Spleen (tissue), 11 donors: ENCODE results near the gene RNF115. TPM values are rescaled to one million over a fixed set of nuclear protein-coding genes. Genes with fewer than 3 reads are reported as not detected.
A peak's percentile ranks its signal among the peaks of the same experiment; 100 is the strongest.

Experiments
- DNase-seq: peaks from one replicate; pipeline ENCODE4 v3.0.0-alpha.2; 2020
- H3K27ac ChIP-seq, 8 donors: fragments of 200-600 bp; sonication (generic) in 7 of 8; 1 replicate in 4 of 8; 2 replicates in 4 of 8; pipeline versions ENCODE4 v1.5.0 to v1.8.0; 2016 to 2021; ENCODE audit warnings: inconsistent platforms in 4 of 8, mild to moderate bottlenecking in 4 of 8, moderate library complexity in 1 of 8
- H3K27me3 ChIP-seq, 7 donors: fragments of 200-600 bp; sonication (generic) in 6 of 7; replicated peaks in 1 of 7; 1 replicate in 4 of 7; 2 replicates in 3 of 7; pipeline versions ENCODE4 v1.5.0 to v1.8.0; 2016 to 2021; ENCODE audit warnings: inconsistent platforms in 3 of 7, mild to moderate bottlenecking in 1 of 7
- H3K36me3 ChIP-seq, 6 donors: fragments of 200-600 bp; sonication (generic) in 5 of 6; 1 replicate in 4 of 6; 2 replicates in 2 of 6; pipeline versions ENCODE4 v1.5.0 to v1.8.0; 2016 to 2021; ENCODE audit warnings: inconsistent platforms in 2 of 6
- H3K4me1 ChIP-seq, 6 donors: fragments of 200-600 bp; sonication (generic) in 5 of 6; 1 replicate in 3 of 6; 2 replicates in 3 of 6; pipeline versions ENCODE4 v1.5.0 to v1.8.0; 2016 to 2021; ENCODE audit warnings: inconsistent platforms in 3 of 6
- H3K4me3 ChIP-seq, 8 donors: fragments of 200-600 bp; sonication (generic) in 7 of 8; 1 replicate in 4 of 8; 2 replicates in 4 of 8; pipeline versions ENCODE4 v1.5.0 to v1.8.0; 2016 to 2021; ENCODE audit warnings: inconsistent platforms in 4 of 8, mild to moderate bottlenecking in 4 of 8, moderate library complexity in 2 of 8
- H3K9me3 ChIP-seq, 8 donors: fragments of 200-600 bp; sonication (generic) in 7 of 8; 1 replicate in 4 of 8; 2 replicates in 4 of 8; pipeline versions ENCODE4 v1.5.0 to v1.8.0; 2016 to 2021; ENCODE audit warnings: inconsistent platforms in 4 of 8
- POLR2A ChIP-seq, 3 donors: fragments of 450-650 bp; IDR thresholded peaks; one replicate each; pipeline ENCODE4 v1.5.1; 2017; ENCODE audit warnings: antibody characterized with exemption in 3 of 3, mild to moderate bottlenecking in 1 of 3
- POLR2AphosphoS5 ChIP-seq, 3 donors: sonication (generic); formaldehyde crosslinking; IDR thresholded peaks; one replicate each; pipeline ENCODE4 v1.5.1; 2017; ENCODE audit warnings: antibody characterized with exemption in 3 of 3
- WGBS, 5 donors: extraction: QIAGEN DNeasy Blood & Tissue Kit in 3 of 5; methylation state at CpG; one replicate each; pipeline versions ENCODE4 v1.1.5 to v1.1.7; 2013 to 2018; 5-methylcytosine and 5-hydroxymethylcytosine counted together
- intact Hi-C: fragments of 100-400 bp; cut with DNase I; formaldehyde crosslinking; loops from one replicate; pipeline ENCODE4 v1.15.0; 2023; ENCODE audit warnings: low total_unique reads
- polyA plus RNA-seq, 3 donors: library from polyadenylated mRNA; stranded (reverse); fragments of 200-250 nt; gene quantifications; one replicate each; pipeline ENCODE4 v1.2.1, GENCODE V29; 2013
- total RNA-seq, 7 donors: library from RNA; depleted of rRNA in 3 of 7; stranded (reverse); fragments of >200 nt in 3 of 7; fragmentation: NEBNext Ultra II Directional in 4 of 7; extraction: Animal tissue kit (Norgen Biotek cat#: 25700) in 4 of 7; gene quantifications; one replicate each; pipeline versions ENCODE4 v1.1.0 to v1.2.1, GENCODE V29; 2016 to 2021
- TF ChIP-seq, protein P1 (sequence below), 11 experiments: fragments of 200-600 bp in 7 of 11; fragments of 450-650 bp in 4 of 11; sonication (generic) in 4 of 11; IDR thresholded peaks in 8 of 11; conservative IDR thresholded peaks in 3 of 11; 1 replicate in 7 of 11; 2 replicates in 4 of 11; pipeline versions ENCODE4 v1.4.0 to v1.8.0; 2016 to 2021; ENCODE audit warnings: antibody characterized with exemption in 11 of 11, inconsistent platforms in 4 of 11, mild to moderate bottlenecking in 1 of 11
- donor health status: healthy with polysubstance abuse.
- donor health status: DM: no; HTN: no; CAD: no; lungs with moderate emphysema.
- donor health status: DM: no; HTN: no; CAD: no.
- donor health status: Bipolar disorder and iron deficiency.
- donor health status: healthy.
- donor health status: DM: no; HTN: no; CAD: no.
- donor health status: DM: yes; HTN: yes; CAD: no.

Gene RNF115
- total and polyA plus RNA-seq, 10 donors = 4.8 to 27.2 (median 15.0) TPM

GRCh38 chr1:145751491-145752037 is 72.3 kb downstream of the RNF115 start:
- Histone ChIP-seq H3K4me1 (no peaks in the 10 kb centered on the region), H3K27ac (no peak overlapping the region), H3K36me3 (peaks cover 0 to 98% (median 51%) of the 10 kb centered on the region in 6 donors), H3K27me3 (no peaks in the 10 kb centered on the region), H3K4me3 (no peak overlapping the region), H3K9me3 (no peaks in the 10 kb centered on the region)
- TF ChIP-seq POLR2AphosphoS5 (IDR thresholded peaks at IDR 0.05) (no peak), POLR2A (IDR thresholded peaks at IDR 0.05) (no peak)
- TF ChIP-seq, protein P1, sequence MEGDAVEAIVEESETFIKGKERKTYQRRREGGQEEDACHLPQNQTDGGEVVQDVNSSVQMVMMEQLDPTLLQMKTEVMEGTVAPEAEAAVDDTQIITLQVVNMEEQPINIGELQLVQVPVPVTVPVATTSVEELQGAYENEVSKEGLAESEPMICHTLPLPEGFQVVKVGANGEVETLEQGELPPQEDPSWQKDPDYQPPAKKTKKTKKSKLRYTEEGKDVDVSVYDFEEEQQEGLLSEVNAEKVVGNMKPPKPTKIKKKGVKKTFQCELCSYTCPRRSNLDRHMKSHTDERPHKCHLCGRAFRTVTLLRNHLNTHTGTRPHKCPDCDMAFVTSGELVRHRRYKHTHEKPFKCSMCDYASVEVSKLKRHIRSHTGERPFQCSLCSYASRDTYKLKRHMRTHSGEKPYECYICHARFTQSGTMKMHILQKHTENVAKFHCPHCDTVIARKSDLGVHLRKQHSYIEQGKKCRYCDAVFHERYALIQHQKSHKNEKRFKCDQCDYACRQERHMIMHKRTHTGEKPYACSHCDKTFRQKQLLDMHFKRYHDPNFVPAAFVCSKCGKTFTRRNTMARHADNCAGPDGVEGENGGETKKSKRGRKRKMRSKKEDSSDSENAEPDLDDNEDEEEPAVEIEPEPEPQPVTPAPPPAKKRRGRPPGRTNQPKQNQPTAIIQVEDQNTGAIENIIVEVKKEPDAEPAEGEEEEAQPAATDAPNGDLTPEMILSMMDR (IDR thresholded peaks at IDR 0.05 in 8 of 11, conservative IDR thresholded peaks at IDR 0.05 in 3 of 11) = no peak
- 85 to 92% (median 89%) methylated on average over 5 of the region's 5 CpGs for WGBS, 5 donors
- intact Hi-C loops = no loop called here
- DNase-seq = no peak

GRCh38 chr1:145750426-145750825 is 73.5 kb downstream of the RNF115 start:
- H3K9me3 ChIP-seq = no peaks in the 10 kb centered on the region
- H3K36me3 ChIP-seq = peaks cover 0 to 98% (median 63%) of the 10 kb centered on the region in 6 donors
- WGBS, 5 donors = 54 to 84% (median 74%) methylated on average over 5 of the region's 5 CpGs
- DNase-seq = no peak
- no peak overlapping the region for H3K4me3 ChIP-seq
- no peak overlapping the region for H3K27ac ChIP-seq
- TF ChIP-seq, protein P1 (IDR thresholded peaks at IDR 0.05 in 8 of 11, conservative IDR thresholded peaks at IDR 0.05 in 3 of 11) = no peak
- no peak for TF ChIP-seq POLR2AphosphoS5 (IDR thresholded peaks at IDR 0.05)
- no peak for TF ChIP-seq POLR2A (IDR thresholded peaks at IDR 0.05)
- H3K4me1 ChIP-seq = no peaks in the 10 kb centered on the region
- no peaks in the 10 kb centered on the region for H3K27me3 ChIP-seq
- intact Hi-C loops = no loop called here

DNA sequence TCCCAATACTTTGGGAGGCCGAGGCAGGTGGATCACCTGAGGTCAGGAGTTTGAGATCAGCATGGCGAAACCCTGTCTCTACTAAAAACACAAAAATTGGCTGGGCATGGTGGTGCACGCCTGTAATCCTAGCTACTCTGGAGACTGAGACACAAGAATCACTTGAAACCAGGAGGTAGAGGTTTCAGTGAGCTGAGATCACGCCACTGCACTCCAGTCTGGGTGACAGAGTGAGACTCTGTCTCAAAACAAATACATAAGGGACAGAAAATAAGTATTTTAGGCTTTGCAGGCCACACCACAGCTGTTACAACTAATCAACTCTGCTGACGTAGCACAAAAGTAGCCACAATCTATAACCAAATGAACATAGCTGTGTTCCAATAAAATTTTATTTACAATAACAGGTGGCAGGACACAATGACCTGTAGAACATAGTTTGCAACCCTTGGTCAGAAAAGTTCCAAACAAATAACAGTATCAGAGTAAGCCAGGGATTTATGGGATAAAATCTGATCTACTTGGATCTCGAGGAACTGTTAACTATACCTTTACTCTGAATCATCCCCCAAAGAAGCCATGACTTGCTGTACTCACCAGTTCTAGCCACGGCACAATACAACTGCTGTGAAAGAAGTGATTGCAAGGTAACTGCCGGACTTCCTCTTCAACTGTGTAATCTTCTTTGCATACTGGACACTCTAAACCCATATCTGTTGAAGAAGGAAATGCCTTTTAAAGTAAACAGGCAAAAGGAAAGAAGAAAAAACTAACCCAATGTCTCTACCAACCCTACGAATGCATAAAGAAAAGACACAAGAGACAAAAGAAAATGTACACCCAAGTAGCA is 76.3 kb downstream of the RNF115 start:
- 63 to 89% (median 75%) methylated on average over 9 of the region's 9 CpGs for WGBS, 5 donors
- H3K36me3 ChIP-seq = peaks cover 0 to 100% (median 85%) of the 10 kb centered on the region in 6 donors
- H3K4me1 ChIP-seq = no peaks in the 10 kb centered on the region
- no peaks in the 10 kb centered on the region for H3K27me3 ChIP-seq
- no peaks in the 10 kb centered on the region for H3K9me3 ChIP-seq
- TF ChIP-seq POLR2AphosphoS5 (IDR thresholded peaks at IDR 0.05) = no peak
- no peak for TF ChIP-seq POLR2A (IDR thresholded peaks at IDR 0.05)
- TF ChIP-seq, protein P1 (IDR thresholded peaks at IDR 0.05 in 8 of 11, conservative IDR thresholded peaks at IDR 0.05 in 3 of 11) = no peak
- H3K27ac ChIP-seq = peak overlapping the region in 1 of 8 donors; percentile 3
- no peak overlapping the region for H3K4me3 ChIP-seq
- intact Hi-C loops = no loop called here
- no peak for DNase-seq

GRCh38 chr1:145740269-145740668 is 83.6 kb downstream of the RNF115 start:
- TF ChIP-seq POLR2AphosphoS5 (IDR thresholded peaks at IDR 0.05) (no peak), POLR2A (IDR thresholded peaks at IDR 0.05) (no peak)
- TF ChIP-seq, protein P1 (IDR thresholded peaks at IDR 0.05 in 8 of 11, conservative IDR thresholded peaks at IDR 0.05 in 3 of 11) = no peak
- WGBS, 5 donors = 88 to 94% (median 91%) methylated on average over 4 of the region's 4 CpGs

More at GRCh38 chr1:145740269-145740668, 83.6 kb downstream of the RNF115 start:
- Histone ChIP-seq H3K27me3 (no peaks in the 10 kb centered on the region), H3K9me3 (no peaks in the 10 kb centered on the region), H3K27ac (no peak overlapping the region), H3K4me3 (no peak overlapping the region), H3K4me1 (no peaks in the 10 kb centered on the region), H3K36me3 (peaks cover 0 to 56% (median 40%) of the 10 kb centered on the region in 6 donors)
- intact Hi-C loops = no loop called here
- no peak for DNase-seq
